Measurements from ENCODE around the gene FLOT2.

GRCh38 chr17:28944343-28944742, 46.8 kb upstream of the FLOT2 start:
- no peak for TF ChIP-seq L3MBTL2 (conservative IDR thresholded peaks at IDR 0.05)
- TF ChIP-seq LEF1 (IDR thresholded peaks at IDR 0.05; ENCODE audit: borderline replicate concordance), result no peak
- no peak for TF ChIP-seq FOXM1 (IDR thresholded peaks at IDR 0.05; ENCODE audit: borderline replicate concordance)

Measured in HEK293T (cell line).